ENCODE results near the gene DAB2IP.

Gene DAB2IP

DNA sequence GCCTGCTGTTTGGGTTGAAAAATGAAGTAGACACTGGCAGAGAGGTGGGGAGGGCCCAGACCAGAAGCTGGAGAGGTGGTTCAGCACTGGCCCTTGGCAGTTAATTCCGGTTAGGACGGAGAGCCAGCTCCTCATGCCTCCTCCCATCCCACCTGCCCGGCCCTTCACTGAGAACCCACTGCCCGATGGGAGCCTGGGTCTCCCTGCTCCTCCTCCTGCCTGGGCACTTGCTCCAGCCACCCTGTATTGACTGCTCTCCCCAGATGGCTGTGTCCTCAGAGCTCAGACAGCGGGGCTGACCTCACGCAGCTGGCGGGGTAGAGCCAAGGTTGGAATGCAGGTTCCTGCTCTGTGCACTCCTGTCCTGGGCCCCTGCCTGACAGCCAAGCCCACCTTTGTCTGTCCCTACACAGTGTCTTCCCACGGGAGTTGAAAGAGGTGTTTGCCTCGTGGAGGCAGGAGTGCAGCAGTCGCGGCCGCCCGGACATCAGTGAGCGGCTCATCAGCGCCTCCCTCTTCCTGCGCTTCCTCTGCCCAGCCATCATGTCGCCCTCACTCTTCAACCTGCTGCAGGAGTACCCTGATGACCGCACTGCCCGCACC, 114.7 kb downstream of the DAB2IP start:
- no peak for DNase-seq

DNA sequence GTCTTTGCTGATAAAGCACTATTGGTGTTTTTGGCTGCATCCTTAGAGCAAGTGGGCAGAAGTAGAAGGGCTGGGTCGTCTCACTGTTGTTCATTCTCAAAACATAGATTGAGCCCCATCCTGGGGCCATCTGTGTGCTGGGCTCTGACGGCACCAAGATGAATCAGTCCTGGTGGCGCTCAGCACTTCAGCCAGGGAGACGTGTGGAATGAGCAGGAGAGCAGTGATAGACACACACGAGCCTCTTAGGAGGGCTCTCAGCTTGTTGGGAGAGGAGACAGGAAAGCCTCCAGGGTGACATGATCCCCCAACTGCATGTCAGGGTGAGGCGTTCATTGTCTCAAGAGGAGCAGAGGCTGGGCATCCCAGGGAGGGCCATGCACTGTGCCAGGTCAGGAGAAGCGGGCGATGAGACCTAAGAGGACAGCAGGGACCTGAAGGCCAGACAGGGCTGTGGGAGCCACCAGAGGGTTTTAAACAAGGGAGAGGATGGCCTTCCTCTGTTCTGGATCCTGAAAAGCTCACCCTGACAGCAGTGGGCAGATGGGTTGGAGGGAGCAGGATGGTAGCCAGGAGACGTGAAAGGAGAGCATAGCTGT, 115.8 kb downstream of the DAB2IP start:
- no peak for DNase-seq

DNA sequence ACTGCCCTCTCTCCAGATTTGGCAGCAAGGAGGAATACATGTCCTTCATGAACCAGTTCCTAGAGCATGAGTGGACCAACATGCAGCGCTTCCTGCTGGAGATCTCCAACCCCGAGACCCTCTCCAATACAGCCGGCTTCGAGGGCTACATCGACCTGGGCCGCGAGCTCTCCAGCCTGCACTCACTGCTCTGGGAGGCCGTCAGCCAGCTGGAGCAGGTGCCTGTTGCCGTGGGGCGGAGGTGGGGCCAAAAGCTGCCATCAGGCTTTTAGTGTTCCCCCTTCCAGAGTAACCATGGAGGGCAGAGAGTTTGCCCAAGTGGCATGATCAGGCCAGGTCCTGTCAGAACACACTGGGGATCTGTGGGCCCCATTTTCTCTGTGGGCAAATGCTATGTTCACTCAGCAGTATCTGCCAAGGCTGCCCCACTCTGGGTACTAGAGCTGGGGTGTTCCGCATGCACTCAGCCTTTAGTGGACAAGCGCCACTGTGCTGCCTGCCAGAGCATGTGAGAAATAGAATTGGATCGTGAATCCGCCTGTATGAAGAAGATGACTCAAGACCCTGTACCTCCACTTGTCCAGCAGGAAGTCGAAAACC, 117.1 kb downstream of the DAB2IP start:
- DNase-seq, result no peak

DNA sequence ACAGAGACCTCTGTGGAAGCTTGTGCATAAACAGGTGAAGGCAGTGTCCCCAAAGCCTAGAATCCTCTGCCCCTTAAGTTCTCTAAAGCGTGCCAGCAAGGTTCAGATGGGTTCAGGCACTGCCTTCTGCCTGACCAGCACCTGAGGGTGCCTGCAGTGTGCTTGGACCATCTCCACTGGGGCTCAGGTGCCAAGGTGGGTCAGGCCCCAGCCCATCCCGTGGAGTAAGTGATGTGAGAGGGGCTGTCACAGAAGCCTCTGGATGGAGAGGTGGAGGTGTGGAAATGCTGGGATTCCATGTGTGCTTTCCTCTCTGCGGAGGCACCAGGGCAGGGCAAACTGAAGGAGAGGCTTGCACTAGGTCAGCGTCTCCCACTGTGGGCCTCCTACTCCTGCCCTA, 118.5 kb downstream of the DAB2IP start:
- DNase-seq, result no peak

DNA sequence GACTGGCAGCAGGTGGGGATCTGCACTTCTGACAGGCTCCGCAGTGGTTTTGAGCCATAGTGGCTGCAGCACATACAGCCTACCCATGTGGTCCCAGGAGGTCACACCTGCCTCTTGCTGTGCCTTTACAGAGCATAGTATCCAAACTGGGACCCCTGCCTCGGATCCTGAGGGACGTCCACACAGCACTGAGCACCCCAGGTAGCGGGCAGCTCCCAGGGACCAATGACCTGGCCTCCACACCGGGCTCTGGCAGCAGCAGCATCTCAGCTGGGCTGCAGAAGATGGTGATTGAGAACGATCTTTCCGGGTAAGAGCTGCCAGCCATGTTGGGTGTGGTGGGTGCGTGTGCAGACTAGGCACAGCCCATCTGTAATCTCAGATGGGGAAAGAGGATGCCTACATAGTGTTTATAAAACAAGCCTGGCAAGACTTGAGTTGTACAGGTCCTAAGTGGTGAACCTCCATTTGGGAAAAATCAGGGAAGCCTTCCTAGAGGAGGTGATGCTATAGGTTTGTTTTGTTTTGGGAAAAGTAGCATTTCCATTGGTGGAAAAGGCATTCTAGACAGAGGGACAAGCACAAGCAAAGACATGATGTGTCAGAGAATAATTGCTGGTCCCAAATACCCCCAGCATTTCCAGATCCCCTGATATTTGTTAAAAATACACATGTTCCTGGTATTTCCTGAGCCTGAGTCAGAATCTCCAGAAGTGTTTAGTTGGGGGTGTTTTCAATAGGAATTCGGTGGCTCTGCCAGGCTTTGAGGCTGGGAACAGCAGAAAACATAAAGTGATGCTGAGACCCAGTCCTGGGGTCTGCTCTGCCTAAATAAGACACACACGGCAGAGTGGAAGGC, 119.2 kb downstream of the DAB2IP start:
- no peak for DNase-seq

DNA sequence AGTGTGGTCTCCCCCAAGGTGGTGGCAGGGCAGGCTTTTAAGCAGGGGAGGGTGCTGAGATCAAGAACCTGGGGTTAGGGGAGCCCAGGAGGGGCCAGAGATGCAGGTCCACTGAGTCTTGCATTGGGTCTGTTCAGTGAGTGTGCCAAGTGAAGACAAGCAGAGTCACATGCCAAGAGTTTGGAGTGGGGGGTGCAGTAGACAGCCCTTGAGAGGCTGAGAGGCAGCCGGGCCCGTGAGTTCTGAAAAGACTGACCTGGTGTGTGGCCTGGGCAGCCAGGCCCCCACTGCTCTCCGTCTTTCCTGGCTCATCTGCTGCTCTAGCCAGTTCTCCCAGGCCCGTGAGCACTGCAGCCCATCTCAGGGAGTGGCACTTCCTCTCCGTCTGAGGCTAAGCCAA, 120.0 kb downstream of the DAB2IP start:
- no peak for DNase-seq

DNA sequence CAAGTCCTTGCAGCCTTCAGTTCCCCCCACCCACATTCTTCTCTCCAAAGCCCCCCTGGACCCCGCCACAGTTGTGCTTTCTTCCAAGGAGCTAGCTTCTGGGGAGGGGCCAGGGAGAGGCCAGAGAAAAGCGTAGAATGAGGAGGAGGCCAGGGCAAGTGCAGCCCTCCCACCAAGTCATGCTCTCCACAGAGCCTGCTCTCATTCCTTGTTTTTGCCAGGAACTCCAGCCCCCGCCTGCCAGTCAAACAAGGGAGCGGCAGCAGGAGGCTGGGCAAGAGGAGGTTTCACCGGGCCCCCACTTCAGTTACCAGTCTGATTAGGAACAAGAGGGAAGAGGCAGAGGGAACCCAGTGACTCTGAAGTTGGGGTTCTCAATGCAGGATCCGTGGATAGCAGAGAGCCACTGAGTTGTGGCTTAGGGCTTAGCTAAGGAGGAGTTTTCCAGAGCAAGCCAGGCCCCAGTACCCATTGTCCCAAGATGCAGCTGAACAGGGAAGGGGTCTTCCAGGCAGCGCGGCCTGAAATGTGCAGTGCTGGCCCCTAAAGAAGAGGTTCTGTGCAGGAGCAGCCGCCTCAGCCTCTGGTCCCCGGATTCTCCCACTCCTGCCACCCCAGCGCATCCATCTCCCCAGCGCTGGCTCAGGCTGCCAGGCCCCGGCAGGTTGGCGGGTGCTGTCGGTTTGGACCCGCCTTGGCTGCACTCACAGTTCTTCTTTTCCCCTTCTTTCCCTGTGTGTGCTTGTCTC, 120.6 kb downstream of the DAB2IP start:
- no peak for DNase-seq

DNA sequence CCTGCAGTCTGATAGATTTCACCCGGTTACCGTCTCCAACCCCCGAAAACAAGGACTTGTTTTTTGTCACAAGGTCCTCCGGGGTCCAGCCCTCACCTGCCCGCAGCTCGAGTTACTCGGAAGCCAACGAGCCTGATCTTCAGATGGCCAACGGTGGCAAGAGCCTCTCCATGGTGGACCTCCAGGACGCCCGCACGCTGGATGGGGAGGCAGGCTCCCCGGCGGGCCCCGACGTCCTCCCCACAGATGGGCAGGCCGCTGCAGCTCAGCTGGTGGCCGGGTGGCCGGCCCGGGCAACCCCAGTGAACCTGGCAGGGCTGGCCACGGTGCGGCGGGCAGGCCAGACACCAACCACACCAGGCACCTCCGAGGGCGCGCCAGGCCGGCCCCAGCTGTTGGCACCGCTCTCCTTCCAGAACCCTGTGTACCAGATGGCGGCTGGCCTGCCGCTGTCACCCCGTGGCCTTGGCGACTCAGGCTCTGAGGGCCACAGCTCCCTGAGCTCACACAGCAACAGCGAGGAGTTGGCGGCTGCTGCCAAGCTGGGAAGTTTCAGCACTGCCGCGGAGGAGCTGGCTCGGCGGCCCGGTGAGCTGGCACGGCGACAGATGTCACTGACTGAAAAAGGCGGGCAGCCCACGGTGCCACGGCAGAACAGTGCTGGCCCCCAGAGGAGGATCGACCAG, 121.3 kb downstream of the DAB2IP start:
- DNase-seq, result no peak

DNA sequence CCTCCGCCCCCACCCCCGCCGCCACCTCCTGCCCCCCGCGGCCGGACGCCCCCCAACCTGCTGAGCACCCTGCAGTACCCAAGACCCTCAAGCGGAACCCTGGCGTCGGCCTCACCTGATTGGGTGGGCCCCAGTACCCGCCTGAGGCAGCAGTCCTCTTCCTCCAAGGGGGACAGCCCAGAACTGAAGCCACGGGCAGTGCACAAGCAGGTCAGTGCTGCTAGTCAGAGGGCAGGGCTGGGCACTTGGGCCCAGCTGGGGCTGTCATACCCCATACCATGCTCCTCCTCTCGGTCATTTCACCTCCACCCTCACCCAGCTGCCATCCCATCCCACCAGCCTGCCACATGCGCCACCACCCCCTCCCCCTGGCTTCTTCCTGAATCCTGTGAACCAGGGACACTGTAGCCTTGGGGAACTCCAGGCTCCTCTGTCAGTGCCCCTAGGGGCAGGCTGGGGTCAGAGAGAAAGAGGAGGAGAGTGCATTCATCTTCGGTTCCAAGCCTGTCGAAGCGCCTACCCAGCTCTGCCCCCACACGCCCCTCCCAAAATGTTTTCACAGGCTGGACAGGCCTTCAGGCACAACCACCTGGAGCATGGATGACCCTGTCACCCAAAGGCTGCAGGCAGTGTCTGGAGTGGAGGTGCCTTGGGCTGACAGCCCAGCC, 122.0 kb downstream of the DAB2IP start:
- no peak for DNase-seq

DNA sequence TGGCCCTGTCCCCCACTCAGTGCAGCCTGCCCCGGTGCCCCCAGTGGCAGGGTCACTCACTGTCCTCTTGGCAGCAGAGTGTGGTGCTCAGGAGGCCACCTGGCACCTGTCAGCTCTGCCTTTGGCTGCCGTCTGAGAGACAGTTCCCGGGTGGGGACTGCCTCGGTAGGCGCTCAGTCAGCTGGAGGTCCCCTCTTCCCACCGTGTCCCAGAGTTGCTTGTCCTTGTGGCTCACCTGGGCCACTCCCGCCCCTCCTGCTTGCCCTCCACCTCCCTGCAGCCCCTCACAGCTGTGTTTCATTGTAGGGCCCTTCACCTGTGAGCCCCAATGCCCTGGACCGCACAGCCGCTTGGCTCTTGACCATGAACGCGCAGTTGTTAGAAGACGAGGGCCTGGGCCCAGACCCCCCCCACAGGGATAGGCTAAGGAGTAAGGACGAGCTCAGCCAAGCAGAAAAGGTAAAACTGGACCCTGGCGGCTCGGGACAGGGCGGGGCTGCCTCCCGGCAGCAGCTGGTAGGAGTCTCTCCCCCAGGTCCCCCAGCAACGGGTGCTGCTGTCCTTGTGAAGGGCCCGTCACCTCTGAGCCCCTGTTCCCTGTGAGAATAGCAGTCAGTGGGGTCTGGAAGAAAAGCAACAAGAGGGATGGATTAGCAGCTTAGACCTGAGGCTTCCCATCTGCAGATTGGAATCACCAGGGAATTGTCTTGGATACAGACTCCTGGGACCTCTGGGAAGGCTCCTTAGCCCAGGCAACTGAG, 122.7 kb downstream of the DAB2IP start:
- no peak for DNase-seq

DNA sequence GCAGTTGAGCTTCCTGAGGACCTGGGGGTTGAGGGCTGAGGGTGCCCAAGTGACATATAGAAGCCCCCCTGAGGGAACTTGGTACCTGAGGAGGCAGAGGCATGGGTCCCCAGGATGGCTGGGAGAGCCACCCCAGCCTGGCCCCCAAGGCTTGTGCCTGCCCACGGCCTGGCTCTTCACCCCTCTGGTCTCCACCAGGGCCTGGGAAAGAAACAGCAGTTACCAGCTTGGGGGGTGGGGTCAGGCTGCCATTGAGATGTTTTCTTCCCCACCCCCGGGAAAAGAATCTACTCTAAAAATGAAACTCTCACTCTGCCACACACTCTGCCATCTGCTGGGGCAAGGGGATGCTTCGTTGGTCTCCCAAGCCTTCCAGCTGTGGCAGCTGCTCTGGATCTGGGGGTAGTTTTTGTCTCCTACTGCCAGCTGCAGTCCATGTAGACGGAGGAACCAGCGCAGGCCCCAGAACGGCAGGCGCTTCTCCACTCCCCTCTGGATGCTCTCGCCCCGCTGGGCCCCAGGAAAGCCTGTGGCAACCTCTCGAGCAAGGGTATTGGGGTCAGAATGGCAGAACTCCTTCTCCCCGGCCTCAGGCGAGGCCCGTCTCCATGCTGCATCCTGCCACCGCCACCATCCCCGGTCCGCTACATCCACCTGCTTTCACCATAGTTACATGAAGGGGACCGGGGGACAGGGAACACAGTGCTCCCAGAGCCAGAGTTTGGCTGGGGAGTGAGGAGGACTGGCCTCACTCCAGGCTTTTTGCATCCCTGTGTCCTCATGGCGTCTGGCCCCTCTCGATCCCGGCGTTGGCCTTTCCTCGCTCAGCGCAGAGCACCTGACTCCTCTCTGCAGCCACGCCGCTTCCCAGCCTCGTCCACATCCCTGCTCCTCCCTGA, 123.5 kb downstream of the DAB2IP start:
- DNase-seq, result no peak

DNA sequence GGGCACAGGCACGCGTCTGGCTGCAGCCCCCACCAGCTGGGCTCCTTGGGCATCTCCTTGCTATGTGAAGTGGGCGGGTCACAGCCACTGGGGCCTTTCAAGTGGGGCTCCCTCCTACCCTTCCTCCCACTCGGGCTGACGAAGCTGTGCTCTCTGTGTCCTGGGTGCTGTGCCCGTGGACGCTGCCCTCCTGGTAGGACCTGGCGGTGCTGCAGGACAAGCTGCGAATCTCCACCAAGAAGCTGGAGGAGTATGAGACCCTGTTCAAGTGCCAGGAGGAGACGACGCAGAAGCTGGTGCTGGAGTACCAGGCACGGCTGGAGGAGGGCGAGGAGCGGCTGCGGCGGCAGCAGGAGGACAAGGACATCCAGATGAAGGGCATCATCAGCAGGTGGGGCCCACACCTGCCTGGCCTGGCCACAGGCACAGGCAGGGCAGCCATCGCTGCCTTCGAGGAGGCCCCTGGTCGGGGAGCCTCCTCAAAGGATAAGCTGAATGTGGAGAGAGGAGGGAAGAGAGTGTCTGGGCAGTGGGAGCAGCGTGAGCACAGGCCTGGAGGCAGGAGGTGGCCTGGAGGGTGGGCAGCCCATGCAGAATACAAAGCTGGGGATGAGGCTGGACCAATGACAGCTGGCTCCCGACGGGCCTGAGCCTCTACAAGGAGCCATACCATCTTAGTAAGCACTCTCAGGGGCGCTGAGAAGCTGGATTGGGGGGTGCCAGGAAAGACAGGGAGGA, 124.7 kb downstream of the DAB2IP start:
- DNase-seq, result no peak

DNA sequence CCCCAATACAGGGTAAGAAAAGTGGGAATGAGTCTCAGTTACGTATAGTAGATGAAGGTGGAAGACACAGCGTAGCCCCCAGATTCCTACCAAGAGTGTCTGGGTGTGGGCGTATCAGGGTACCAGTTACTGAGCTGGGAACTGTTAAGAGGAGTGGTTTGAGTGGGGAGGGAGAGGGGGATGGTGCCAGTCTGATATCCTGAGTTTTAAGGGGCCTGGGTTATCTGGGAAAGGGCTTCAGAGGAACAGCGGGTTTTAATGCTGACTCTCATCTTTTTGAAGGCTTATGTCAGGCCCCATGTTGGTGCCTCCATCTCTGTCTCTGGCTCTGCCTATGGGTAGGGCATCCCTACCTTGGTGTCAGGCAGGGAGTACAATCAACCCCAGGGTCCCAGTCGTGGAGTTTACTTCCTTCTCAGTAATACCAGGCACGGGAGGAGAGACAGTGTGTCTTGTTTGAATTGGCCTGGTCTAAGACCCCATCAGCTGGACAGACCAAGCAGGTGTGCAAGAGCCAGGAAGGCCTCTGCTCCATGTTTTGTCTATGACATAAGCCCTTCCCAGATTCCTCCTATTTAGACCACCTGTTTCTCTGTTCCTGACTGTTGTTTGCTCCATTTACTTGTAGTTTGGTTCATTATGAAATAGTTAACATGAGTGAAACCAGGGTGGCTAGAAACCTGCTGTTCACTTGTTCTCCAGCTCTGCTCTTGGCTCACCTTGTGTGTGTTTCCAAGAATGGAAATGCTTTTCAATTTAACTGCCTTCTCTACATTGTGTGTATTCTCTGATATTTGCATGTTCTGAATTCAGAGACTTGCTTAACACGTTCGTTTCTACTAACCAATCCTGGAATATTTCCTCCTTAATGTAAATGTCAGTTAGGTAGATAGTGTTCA, 125.6 kb downstream of the DAB2IP start:
- DNase-seq, result no peak

DNA sequence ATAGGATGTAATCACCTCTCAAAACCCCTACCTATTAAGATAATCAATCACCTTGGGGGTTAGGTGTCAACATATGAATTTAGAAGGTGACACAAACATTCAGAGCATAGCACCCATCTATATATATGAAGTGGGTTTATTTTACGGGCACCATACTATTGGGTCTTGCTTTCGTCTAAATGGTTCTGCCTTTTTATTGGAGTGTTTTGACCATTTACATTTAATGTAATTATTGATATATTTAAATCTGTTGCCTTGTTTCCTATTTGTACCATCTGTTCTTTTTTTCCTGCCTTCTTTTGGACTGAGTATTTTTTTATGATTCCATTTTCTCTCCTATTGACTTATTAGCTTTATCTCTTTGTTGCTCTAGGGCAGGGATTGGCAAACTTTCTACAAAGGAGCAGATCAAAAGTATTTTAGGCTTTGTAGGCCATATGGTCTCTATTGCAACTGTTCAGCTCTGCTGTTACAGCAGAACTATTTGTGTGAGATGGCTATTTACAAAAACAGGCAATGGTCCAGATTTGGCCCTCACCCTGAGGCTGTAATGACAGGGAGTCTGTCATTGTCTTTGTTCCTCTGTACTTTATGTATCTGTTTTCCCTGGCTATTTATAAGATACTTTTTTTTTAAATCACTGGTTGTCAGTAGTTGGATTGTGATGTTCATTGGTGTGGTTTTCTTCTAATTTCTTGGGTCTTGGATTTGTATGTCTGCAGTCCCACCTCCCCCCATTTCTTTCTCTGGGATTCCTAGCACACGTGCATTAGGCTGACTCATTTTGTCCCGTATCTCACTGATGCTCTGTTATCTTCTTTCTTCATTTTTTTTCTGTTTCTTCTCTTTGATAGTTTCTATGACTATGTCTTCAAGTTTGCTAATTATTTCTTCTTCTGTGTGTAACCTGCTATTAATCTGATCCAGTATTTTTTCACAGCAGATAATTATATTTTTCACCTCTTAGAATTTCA, 127.1 kb downstream of the DAB2IP start:
- DNase-seq, result no peak

DNA sequence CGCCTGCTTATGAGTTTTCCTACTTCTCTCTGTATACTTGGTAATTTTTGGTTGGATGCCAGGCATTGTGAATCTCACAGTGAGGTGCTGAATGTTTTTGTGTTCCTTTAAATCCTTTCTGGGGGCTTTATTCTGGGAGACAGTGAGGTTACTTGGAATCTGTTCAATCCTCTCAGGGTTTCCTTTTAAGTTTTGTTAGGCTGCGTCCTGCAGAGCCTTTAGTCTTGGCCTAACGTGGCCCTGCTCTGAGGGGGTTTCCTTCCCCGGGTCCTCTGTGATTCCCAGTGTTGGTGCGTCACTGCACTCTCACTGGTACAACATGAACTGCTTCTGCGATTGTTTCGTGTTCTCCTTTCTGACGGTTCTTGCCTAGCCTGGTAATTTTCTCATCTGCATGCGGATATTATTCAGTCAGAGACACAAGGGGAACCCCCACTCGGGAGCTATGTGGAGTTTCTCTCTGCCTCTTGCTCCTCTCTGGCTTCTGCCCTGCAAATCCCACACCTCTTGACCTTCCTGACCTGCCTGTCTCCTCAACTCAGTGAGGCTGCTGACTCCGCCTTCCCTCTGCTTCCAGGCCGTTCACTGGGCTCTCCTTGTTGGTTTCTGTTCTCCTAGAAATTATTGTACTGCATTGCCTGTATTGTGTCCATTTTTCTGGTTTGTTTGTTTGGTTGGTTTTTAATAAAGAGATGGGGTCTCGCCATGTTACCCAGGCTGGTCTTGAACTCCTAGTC, 128.1 kb downstream of the DAB2IP start:
- no peak for DNase-seq

Data from NCI-H1417 treated with DMSO at 0.1 percent for 48 hours (cell line).